HEK293 (cell line): Measurements from ENCODE around the gene TTC39C.
A peak's percentile ranks its signal among the peaks of the same experiment; 100 is the strongest.

ENCODE experiments used
- CTCF ChIA-PET: fragments of 350-600 bp; formaldehyde crosslinking; extraction: SDS; loops from one replicate; lab custom pipeline; 2021; ENCODE audit warnings: antibody characterized with exemption; lab: Yijun Ruan, JAX
- POLR2A ChIA-PET: fragments of 300-600 bp; formaldehyde crosslinking; extraction: SDS; loops from one replicate; lab custom pipeline; 2020; ENCODE audit warnings: antibody characterized with exemption, inconsistent platforms; lab: Yijun Ruan, JAX
- H3K27ac ChIP-seq: fragments of 200-500 bp; sonication (Bioruptor generic); 2 replicates; pipeline ENCODE4 v1.5.1; 2014; ENCODE audit warnings: low read depth, low read length, control low read depth, inconsistent platforms; ENCODE audit errors: extremely low read depth
- H3K36me3 ChIP-seq, 2 experiments: fragments of 200-500 bp in 1 of 2; sonication (Bioruptor generic) in 1 of 2; 1 replicate in 1 of 2; 2 replicates in 1 of 2; pipeline ENCODE4 v1.5.1; 2014 to 2017; ENCODE audit warnings: inconsistent platforms in 2 of 2, low read length in 2 of 2; ENCODE audit not compliant: control insufficient read depth in 2 of 2, insufficient read depth in 1 of 2
- H3K4me1 ChIP-seq: fragments of 200-500 bp; sonication (Bioruptor generic); 2 replicates; pipeline ENCODE4 v1.5.1; 2014; ENCODE audit warnings: mild to moderate bottlenecking, low read length, inconsistent platforms; ENCODE audit not compliant: control insufficient read depth, insufficient read depth
- H3K4me3 ChIP-seq: 2 replicates; pipeline ENCODE4 v1.5.1; 2011; ENCODE audit warnings: low read depth, mild to moderate bottlenecking, control low read depth, low read length, moderate library complexity
- H3K9me3 ChIP-seq: fragments of 200-500 bp; sonication (Bioruptor generic); 2 replicates; pipeline ENCODE4 v1.5.1; 2014; ENCODE audit warnings: low read depth, low read length, inconsistent platforms; ENCODE audit not compliant: control insufficient read depth, insufficient read depth
- GLIS1 ChIP-seq: fragments of 450-650 bp; formaldehyde crosslinking; IDR thresholded peaks from 2 replicates; pipeline ENCODE4 v1.5.1; 2016; ENCODE audit warnings: missing biosample characterization, missing genetic modification characterization
- ZBTB48 ChIP-seq: fragments of 450-650 bp; formaldehyde crosslinking; IDR thresholded peaks from 2 replicates; pipeline ENCODE4 v1.5.1; 2016; ENCODE audit warnings: missing biosample characterization, missing genetic modification characterization
- ZFP3 ChIP-seq: fragments of 450-650 bp; formaldehyde crosslinking; IDR thresholded peaks from 2 replicates; pipeline ENCODE4 v1.5.1; 2016; ENCODE audit warnings: low read depth, missing biosample characterization, missing genetic modification characterization
- ZFP37 ChIP-seq: fragments of 450-650 bp; formaldehyde crosslinking; IDR thresholded peaks from 2 replicates; pipeline ENCODE4 v1.5.1; 2016; ENCODE audit warnings: missing biosample characterization, missing genetic modification characterization
- ZNF394 ChIP-seq: fragments of 450-650 bp; formaldehyde crosslinking; IDR thresholded peaks from 2 replicates; pipeline ENCODE4 v1.5.1; 2016; ENCODE audit warnings: missing biosample characterization, missing genetic modification characterization, mild to moderate bottlenecking, moderate library complexity, borderline replicate concordance
- ZNF501 ChIP-seq: fragments of 450-650 bp; formaldehyde crosslinking; IDR thresholded peaks from 2 replicates; pipeline ENCODE4 v1.5.1; 2016; ENCODE audit warnings: missing biosample characterization, missing genetic modification characterization
- ZNF510 ChIP-seq: fragments of 450-650 bp; formaldehyde crosslinking; IDR thresholded peaks from 2 replicates; pipeline ENCODE4 v1.5.1; 2018; ENCODE audit warnings: mild to moderate bottlenecking, missing genetic modification characterization, missing biosample characterization; ENCODE audit not compliant: insufficient replicate concordance
- ZNF514 ChIP-seq: fragments of 450-650 bp; formaldehyde crosslinking; IDR thresholded peaks from 2 replicates; pipeline ENCODE4 v1.5.1; 2016; ENCODE audit warnings: missing biosample characterization, missing genetic modification characterization
- ZNF596 ChIP-seq: fragments of 450-650 bp; IDR thresholded peaks from 2 replicates; pipeline ENCODE4 v1.5.0; 2018; ENCODE audit warnings: missing biosample characterization, mild to moderate bottlenecking, missing genetic modification characterization, moderate library complexity
- ZNF658 ChIP-seq: fragments of 450-650 bp; formaldehyde crosslinking; IDR thresholded peaks from 2 replicates; pipeline ENCODE4; 2016; ENCODE audit warnings: missing biosample characterization, missing genetic modification characterization
- ZSCAN16 ChIP-seq: fragments of 450-650 bp; formaldehyde crosslinking; IDR thresholded peaks from 2 replicates; pipeline ENCODE4 v1.5.1; 2016; ENCODE audit warnings: missing biosample characterization, missing genetic modification characterization
- TF ChIP-seq, protein P1 (sequence below): fragments of 450-650 bp; formaldehyde crosslinking; IDR thresholded peaks from 2 replicates; pipeline ENCODE4 v1.5.1; 2016; ENCODE audit warnings: missing biosample characterization, missing genetic modification characterization
- TF ChIP-seq, protein P2 (sequence below): fragments of 450-650 bp; formaldehyde crosslinking; conservative IDR thresholded peaks from 2 replicates; pipeline ENCODE4 v1.5.1; 2016; ENCODE audit warnings: low read depth, missing biosample characterization, missing genetic modification characterization
- TF ChIP-seq, protein P3 (sequence below): fragments of 450-650 bp; formaldehyde crosslinking; IDR thresholded peaks from 2 replicates; pipeline ENCODE4 v1.5.1; 2017; ENCODE audit warnings: missing biosample characterization, missing genetic modification characterization
- TF ChIP-seq, protein P4 (sequence below): fragments of 450-650 bp; formaldehyde crosslinking; IDR thresholded peaks from 2 replicates; pipeline ENCODE4 v1.5.1; 2016; ENCODE audit warnings: missing biosample characterization, missing genetic modification characterization

Gene TTC39C

DNA sequence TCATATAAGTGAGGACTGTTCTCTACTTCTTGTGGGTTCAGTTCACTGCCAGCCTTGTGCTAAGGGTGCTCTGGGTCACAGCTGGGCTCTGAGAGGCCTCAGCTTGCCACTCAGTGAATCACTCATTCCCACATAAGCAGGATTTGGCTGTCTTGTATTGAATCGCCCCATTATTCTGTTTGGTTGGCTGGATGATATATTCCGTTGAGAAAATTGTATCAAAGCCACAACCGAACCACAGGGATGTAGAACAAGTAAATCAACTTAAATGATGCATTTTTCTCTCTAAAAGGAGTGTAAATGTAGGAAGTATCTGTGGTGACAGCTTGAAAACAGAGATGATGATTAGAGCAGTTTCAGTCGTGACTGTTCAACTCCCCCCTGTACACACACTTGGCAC, 39.6 kb downstream of the TTC39C start:
- no peak overlapping the region for H3K4me3 ChIP-seq
- ChIA-PET CTCF (interaction anchor here (0.6 kb wide), 1 partner anchor 64 kb away, joined by 3 read pairs; no protein-coding TSS in a partner anchor), POLR2A (no interaction called here)
- H3K9me3 ChIP-seq = no peaks in the 10 kb centered on the region
- TF ChIP-seq, protein P1, sequence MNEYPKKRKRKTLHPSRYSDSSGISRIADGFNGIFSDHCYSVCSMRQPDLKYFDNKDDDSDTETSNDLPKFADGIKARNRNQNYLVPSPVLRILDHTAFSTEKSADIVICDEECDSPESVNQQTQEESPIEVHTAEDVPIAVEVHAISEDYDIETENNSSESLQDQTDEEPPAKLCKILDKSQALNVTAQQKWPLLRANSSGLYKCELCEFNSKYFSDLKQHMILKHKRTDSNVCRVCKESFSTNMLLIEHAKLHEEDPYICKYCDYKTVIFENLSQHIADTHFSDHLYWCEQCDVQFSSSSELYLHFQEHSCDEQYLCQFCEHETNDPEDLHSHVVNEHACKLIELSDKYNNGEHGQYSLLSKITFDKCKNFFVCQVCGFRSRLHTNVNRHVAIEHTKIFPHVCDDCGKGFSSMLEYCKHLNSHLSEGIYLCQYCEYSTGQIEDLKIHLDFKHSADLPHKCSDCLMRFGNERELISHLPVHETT (tag by site-specific recombination) = no peak
- no peak for TF ChIP-seq ZFP37 (tag by site-specific recombination)
- TF ChIP-seq, protein P2, sequence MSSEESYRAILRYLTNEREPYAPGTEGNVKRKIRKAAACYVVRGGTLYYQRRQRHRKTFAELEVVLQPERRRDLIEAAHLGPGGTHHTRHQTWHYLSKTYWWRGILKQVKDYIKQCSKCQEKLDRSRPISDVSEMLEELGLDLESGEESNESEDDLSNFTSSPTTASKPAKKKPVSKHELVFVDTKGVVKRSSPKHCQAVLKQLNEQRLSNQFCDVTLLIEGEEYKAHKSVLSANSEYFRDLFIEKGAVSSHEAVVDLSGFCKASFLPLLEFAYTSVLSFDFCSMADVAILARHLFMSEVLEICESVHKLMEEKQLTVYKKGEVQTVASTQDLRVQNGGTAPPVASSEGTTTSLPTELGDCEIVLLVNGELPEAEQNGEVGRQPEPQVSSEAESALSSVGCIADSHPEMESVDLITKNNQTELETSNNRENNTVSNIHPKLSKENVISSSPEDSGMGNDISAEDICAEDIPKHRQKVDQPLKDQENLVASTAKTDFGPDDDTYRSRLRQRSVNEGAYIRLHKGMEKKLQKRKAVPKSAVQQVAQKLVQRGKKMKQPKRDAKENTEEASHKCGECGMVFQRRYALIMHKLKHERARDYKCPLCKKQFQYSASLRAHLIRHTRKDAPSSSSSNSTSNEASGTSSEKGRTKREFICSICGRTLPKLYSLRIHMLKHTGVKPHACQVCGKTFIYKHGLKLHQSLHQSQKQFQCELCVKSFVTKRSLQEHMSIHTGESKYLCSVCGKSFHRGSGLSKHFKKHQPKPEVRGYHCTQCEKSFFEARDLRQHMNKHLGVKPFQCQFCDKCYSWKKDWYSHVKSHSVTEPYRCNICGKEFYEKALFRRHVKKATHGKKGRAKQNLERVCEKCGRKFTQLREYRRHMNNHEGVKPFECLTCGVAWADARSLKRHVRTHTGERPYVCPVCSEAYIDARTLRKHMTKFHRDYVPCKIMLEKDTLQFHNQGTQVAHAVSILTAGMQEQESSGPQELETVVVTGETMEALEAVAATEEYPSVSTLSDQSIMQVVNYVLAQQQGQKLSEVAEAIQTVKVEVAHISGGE (tag by site-specific recombination) = no peak
- TF ChIP-seq ZNF510 (tag by site-specific recombination) = no peak
- TF ChIP-seq ZNF596 (tag by site-specific recombination) = no peak
- TF ChIP-seq GLIS1 (tag by site-specific recombination) = no peak
- TF ChIP-seq ZNF501 = no peak
- TF ChIP-seq, protein P3, sequence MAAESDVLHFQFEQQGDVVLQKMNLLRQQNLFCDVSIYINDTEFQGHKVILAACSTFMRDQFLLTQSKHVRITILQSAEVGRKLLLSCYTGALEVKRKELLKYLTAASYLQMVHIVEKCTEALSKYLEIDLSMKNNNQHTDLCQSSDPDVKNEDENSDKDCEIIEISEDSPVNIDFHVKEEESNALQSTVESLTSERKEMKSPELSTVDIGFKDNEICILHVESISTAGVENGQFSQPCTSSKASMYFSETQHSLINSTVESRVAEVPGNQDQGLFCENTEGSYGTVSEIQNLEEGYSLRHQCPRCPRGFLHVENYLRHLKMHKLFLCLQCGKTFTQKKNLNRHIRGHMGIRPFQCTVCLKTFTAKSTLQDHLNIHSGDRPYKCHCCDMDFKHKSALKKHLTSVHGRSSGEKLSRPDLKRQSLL = no peak
- TF ChIP-seq ZNF658 = no peak
- no peak for TF ChIP-seq ZNF514 (tag by site-specific recombination)
- no peak for TF ChIP-seq ZSCAN16
- TF ChIP-seq ZNF394 (tag by site-specific recombination) = no peak
- no peak for TF ChIP-seq ZBTB48
- TF ChIP-seq, all 188 proteins: peak for 0
- Histone ChIP-seq H3K27ac (no peak overlapping the region), H3K4me1 (peaks cover 28% of the 10 kb centered on the region), H3K36me3 (no peaks in the 10 kb centered on the region)

DNA sequence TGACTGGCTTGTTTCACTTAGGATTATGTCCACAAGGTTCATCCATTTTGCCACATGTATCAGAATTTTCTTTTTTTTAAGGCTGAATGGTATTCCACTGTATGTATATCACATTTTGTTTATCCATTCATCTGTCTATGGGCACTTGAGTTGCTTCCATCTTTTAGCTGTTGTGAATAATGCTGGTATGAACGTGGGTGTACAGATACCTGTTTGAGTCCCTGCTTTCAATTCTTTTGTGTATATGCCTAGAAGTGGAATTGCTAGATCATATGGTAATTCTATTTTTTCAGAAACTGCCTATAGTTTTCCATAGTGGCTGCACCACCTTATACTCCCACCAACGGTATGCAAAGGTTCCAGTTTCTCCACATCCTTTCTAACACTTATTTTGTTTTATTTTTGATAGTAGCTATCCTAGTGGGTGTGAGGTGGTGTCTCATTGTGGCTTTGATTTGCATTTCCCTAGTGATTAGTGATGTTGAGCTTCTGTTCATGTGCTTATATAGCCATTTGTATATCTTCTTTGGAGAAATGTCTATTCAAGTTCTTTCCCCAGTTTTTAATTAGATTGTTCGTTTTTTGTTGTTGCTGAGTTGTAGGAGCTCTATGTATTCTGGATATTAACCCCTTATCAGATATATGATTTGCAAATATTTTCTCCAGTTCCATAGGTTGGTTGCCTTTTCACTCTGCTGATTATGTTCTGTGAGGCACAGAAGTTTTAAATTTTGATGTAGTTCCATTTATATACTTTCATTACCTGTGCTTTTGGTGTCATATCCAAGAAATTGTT, 40.7 kb downstream of the TTC39C start:
- Histone ChIP-seq H3K27ac (no peak overlapping the region), H3K36me3 (no peaks in the 10 kb centered on the region), H3K4me1 (peaks cover 28% of the 10 kb centered on the region), H3K4me3 (no peak overlapping the region), H3K9me3 (no peaks in the 10 kb centered on the region)
- ChIA-PET CTCF (interaction anchor here (0.6 kb wide), 2 partner anchors 68 to 83 kb away, joined by 3 read pairs; no protein-coding TSS in a partner anchor), POLR2A (no interaction called here)
- peak; percentile 73 for TF ChIP-seq ZFP3 (tag by site-specific recombination)
- TF ChIP-seq, protein P4, sequence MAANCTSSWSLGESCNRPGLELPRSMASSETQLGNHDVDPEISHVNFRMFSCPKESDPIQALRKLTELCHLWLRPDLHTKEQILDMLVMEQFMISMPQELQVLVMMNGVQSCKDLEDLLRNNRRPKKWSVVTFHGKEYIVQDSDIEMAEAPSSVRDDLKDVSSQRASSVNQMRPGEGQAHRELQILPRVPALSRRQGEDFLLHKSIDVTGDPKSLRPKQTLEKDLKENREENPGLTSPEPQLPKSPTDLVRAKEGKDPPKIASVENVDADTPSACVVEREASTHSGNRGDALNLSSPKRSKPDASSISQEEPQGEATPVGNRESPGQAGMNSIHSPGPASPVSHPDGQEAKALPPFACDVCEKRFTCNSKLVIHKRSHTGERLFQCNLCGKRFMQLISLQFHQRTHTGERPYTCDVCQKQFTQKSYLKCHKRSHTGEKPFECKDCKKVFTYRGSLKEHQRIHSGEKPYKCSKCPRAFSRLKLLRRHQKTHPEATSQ (tag by site-specific recombination) = no peak
